Measurements from ENCODE around the gene NECAB2.

DNA sequence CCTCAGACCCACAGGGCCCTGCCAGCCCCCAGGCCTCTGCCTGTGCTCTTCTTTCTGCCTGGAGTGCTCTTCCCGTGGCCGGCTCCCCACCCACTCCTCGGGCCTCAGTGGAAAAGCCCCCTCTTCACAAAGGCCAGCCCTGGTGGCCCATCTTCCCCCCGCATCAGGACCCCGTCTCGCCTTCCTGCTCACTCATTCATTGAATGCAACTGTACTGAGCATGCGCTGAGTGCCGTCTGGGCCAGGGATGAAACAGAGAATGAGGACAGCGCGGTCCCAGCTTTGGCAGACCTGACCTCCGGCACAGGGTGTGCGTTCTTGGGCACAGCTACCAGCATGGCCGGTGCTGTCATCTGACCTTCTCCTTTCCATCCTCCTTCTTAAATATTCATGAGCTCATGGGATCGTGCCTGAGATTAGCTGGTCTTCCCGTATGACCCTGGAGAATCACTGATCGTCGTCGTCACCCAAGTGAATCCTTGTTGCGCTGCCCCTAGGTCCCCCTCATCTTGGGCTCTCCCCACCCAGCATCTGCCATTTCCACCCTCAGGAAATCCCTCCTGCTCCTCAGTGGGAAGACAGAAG is 31.4 kb upstream of the NECAB2 start:
- TF ChIP-seq, protein P1, sequence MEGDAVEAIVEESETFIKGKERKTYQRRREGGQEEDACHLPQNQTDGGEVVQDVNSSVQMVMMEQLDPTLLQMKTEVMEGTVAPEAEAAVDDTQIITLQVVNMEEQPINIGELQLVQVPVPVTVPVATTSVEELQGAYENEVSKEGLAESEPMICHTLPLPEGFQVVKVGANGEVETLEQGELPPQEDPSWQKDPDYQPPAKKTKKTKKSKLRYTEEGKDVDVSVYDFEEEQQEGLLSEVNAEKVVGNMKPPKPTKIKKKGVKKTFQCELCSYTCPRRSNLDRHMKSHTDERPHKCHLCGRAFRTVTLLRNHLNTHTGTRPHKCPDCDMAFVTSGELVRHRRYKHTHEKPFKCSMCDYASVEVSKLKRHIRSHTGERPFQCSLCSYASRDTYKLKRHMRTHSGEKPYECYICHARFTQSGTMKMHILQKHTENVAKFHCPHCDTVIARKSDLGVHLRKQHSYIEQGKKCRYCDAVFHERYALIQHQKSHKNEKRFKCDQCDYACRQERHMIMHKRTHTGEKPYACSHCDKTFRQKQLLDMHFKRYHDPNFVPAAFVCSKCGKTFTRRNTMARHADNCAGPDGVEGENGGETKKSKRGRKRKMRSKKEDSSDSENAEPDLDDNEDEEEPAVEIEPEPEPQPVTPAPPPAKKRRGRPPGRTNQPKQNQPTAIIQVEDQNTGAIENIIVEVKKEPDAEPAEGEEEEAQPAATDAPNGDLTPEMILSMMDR (IDR thresholded peaks at IDR 0.05; ENCODE audit: insufficient read depth, low read depth, low read length) = no peak
- TF ChIP-seq EZH2 (IDR thresholded peaks at IDR 0.05; ENCODE audit: insufficient read depth, low read length) = no peak
